AG04449 (cell line): ENCODE results near the gene NUMBL.

Experiments used
- CTCF ChIA-PET: fragments of 350-600 bp; formaldehyde crosslinking; extraction: SDS; loops from one replicate; lab custom pipeline; 2021; ENCODE audit warnings: antibody characterized with exemption; lab: Yijun Ruan, JAX
- POLR2A ChIA-PET: fragments of 400-600, 350-600 bp; formaldehyde crosslinking; extraction: SDS; loops from one replicate; lab custom pipeline; 2020; ENCODE audit warnings: antibody characterized with exemption, inconsistent platforms; lab: Yijun Ruan, JAX
- DNase-seq: peaks from one replicate; pipeline ENCODE4 v3.0.0-alpha.2; 2010; ENCODE audit warnings: low read depth, low spot score
- H3K4me3 ChIP-seq: 2 replicates; pipeline ENCODE4 v1.5.1; 2011; ENCODE audit warnings: low read depth, mild to moderate bottlenecking, control low read depth, low read length
- CTCF ChIP-seq: IDR thresholded peaks from one replicate; pipeline ENCODE4 v1.5.1; 2011; ENCODE audit warnings: mild to moderate bottlenecking, moderate library complexity, low read length, control low read depth, inconsistent platforms; ENCODE audit not compliant: insufficient read depth; ENCODE audit errors: missing control alignments

NUMBL gene

DNA sequence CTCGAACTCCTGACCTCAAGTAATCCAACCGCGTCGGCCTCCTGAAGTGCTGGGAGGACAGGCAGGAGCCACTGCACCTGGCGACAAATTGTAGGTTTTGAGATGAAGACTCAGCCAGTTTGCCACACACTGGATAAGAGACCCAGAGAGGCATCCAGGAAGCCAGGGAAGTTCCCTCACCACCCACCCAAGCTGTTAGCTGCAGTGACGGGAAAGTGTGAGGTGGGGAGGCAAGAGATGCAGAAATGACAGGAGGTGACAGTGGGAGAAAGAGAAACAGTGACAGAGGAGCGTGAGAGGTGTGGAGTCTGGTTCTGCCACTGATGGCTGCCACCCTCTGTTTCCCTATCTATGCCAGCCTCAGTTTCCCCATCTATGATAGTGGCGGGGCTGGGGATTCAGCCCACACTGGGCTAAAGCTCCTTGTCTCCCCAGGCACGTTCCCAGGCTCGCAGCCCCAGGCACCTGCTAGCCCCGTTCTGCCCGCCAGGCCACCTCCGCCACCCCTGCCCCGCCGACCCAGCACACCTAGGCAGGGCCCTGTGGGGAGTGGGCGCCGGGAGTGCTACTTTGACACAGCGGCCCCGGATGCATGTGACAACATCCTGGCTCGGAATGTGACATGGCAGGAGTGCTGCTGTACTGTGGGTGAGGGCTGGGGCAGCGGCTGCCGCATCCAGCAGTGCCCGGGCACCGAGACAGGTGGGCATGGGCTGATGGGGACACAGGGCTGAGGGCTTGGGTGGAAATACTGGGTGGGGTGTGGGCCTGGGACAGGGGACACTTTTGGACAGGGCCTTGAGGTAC, 68.3 kb downstream of the NUMBL start:
- CTCF ChIA-PET: interaction anchor here (1.3 to 9.1 kb wide), 2 partner anchors 12 to 19 kb away, joined by 5 to 135 read pairs; no protein-coding TSS in a partner anchor
- TF ChIP-seq CTCF: no peak
- POLR2A ChIA-PET: no interaction called here
- H3K4me3 ChIP-seq: no peak overlapping the region
- no peak for DNase-seq

DNA sequence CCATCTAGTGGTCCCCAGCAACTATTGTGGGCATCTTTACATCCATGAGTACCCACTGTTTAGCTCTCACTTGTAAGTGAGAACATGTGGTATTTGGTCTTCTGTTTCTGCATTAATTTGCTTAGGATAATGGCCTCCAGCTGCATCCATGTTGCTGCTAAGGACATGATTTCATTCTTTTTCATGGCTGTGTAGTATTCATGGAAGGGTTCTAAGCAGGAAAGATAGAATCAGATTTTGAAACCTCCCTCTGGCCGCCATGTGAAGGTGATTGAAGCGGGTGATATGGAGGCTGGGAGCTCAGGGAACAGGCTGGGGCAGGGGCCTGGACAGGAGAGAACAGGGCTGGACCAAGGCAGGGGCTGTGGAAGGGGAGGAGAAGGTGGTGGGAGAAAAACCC, 69.2 kb downstream of the NUMBL start:
- ChIA-PET CTCF (interaction anchor here (9.1 kb wide), 1 partner anchor 13 kb away, joined by 135 read pairs; no protein-coding TSS in a partner anchor), POLR2A (no interaction called here)
- H3K4me3 ChIP-seq: no peak overlapping the region
- TF ChIP-seq CTCF: no peak
- no peak for DNase-seq

DNA sequence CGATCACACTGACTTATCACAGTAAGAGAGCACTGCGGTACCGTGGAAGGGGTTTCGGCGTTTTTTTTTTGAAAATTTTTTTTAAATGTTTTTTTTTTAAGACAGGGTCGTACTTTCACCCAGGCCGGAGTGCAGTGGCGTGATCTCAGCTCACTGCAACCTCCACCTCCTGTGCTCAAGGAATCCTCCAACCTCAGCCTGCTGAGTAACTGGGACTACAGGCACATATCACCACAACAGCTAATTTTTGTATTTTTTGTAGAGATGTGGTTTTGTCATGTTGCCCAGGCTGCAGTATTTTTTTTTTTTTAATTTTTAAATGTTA, 70.3 kb downstream of the NUMBL start:
- no peak for DNase-seq
- CTCF ChIA-PET: interaction anchor here (1.1 to 9.1 kb wide), 2 partner anchors 14 to 17 kb away, joined by 3 to 135 read pairs; no protein-coding TSS in a partner anchor

DNA sequence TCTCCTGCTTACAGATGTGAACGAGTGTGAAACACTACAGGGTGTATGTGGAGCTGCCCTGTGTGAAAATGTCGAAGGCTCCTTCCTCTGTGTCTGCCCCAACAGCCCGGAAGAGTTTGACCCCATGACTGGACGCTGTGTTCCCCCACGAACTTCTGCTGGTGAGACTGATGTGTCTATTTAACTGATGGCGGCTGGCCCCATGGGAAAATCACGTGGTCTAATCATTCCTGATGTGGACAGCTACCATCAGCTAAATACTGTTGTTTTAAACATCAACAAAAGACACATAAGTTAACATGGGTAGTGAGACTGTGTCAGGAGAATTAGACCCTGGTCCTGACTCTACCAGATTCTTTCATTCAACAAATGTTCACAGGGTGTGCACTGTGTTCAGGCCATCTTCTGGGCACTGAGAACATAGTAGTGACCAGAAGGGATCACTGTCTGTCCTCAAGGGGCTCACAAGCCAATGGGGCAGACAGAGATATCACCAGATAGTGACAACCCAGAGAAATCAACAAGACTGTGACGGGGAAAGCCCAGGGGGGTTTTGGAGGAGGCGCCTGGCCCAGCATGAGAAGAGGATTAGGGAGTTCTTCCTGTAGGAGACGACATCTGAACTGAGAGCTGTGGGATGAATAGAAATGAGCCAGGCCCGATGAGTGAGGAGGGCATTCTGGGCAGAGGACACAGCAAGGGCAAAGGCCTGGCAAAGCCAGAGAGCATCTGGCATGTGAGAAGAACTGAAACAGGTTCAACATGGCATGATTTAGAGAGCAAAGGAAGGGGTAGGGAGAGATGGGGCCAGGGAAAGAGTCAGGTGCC, 70.9 kb downstream of the NUMBL start:
- TF ChIP-seq CTCF: no peak
- no peak overlapping the region for H3K4me3 ChIP-seq
- CTCF ChIA-PET: interaction anchor here (0.9 to 9.1 kb wide), 5 partner anchors 11 to 90 kb away, joined by 3 to 135 read pairs (median 3); no protein-coding TSS in a partner anchor
- POLR2A ChIA-PET: no interaction called here
- no peak for DNase-seq

More for the DNA sequence above, 70.3 kb downstream of the NUMBL start:
- no peak overlapping the region for H3K4me3 ChIP-seq
- TF ChIP-seq CTCF: no peak
- POLR2A ChIA-PET: no interaction called here

DNA sequence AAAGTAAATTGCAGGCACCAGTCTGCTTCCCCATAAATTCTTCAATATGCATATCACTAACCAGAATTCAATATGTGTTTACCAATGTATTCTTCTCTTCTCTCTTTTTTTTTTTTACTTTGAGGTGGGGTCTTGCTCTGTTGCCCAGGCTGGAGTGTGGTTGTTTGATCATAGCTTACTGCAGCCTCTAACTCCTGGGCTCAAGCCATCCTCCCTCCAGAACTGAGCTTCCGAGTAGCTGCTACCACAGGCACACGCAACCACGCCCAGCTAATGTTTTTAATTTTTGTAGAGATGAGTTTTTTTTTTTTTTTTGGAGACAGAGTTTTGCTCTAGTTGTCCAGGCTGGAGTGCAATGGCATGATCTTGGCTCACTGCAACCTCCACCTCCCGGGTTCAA, 72.5 kb downstream of the NUMBL start:
- ChIA-PET CTCF (interaction anchor here (9.1 kb wide), 1 partner anchor 16 kb away, joined by 135 read pairs; no protein-coding TSS in a partner anchor), POLR2A (no interaction called here)
- TF ChIP-seq CTCF: no peak
- H3K4me3 ChIP-seq: no peak overlapping the region
- no peak for DNase-seq

DNA sequence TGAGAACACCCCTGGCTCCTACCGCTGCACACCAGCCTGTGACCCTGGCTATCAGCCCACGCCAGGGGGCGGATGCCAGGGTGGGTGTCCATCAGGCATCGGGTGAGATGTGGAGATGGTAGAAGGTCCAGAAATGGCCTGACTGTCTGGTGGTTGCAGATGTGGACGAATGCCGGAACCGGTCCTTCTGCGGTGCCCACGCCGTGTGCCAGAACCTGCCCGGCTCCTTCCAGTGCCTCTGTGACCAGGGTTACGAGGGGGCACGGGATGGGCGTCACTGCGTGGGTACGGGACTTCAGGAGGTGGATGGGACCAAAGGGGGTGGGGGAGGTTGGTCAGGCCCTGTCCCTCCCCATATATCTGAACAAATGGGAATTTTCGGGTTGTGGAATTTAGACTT, 73.5 kb downstream of the NUMBL start:
- H3K4me3 ChIP-seq: no peak overlapping the region
- ChIA-PET POLR2A (no interaction called here), CTCF (interaction anchor here (0.8 to 4.5 kb wide), 6 partner anchors 14 to 29 kb away, joined by 3 to 45 read pairs (median 4); no protein-coding TSS in a partner anchor)
- TF ChIP-seq CTCF: no peak
- DNase-seq: no peak
